GM12878 (cell line): ENCODE data around the gene SRA1. TPM values are rescaled to one million over a fixed set of nuclear protein-coding genes. Genes with fewer than 3 reads are reported as not detected.

ENCODE experiments used
- ATAC-seq: fragments of 200-7000 bp; cut with Tn5 transposase; 3 replicates; pipeline ENCODE4 v1.9.1; 2020; ENCODE audit warnings: mild to moderate bottlenecking, moderate library complexity
- BruUV-seq: library from RNA; stranded (reverse); fragments of 400-500 nt; replicated peaks from 2 replicates; lab custom pipeline; 2021; lab: Mats Ljungman, UMichigan
- CTCF ChIA-PET: fragments of 300-600 bp; sonication (Branson Sonifier 250); formaldehyde crosslinking; extraction: SDS; loops from one replicate; lab custom pipeline; 2021; ENCODE audit warnings: inconsistent platforms; lab: Yijun Ruan, JAX
- POLR2A ChIA-PET: fragments of 350-600 bp; formaldehyde crosslinking; extraction: SDS; loops from one replicate; lab custom pipeline; 2021; ENCODE audit warnings: inconsistent platforms; lab: Charles Lee
- RAD21 ChIA-PET: fragments of 300-600 bp; sonication (Branson Sonifier 250); formaldehyde crosslinking; loops from one replicate; lab custom pipeline; 2023; ENCODE audit warnings: antibody characterized with exemption; ENCODE audit not compliant: unreplicated experiment; lab: Charles Lee
- SMC1A ChIA-PET: fragments of 300-600 bp; sonication (Branson Sonifier 250); formaldehyde crosslinking; loops from one replicate; lab custom pipeline; 2023; ENCODE audit not compliant: unreplicated experiment, uncharacterized antibody; lab: Charles Lee
- DNase-seq: peaks from one replicate; pipeline ENCODE4 v3.0.0-alpha.2; 2011; ENCODE audit warnings: low read depth, low spot score
- FAIRE-seq: peaks from 3 replicates; lab custom pipeline; 2011; peaks lifted over from hg19 to GRCh38; lab: Jason Lieb, UNC
- H2AFZ ChIP-seq: 2 replicates; pipeline ENCODE4 v1.6.0; 2011; ENCODE audit warnings: low read depth, low read length, control low read depth; ENCODE audit not compliant: control insufficient read depth
- H3K27ac ChIP-seq: 2 replicates; pipeline ENCODE4 v1.5.1; 2011; ENCODE audit warnings: control low read depth; ENCODE audit not compliant: control insufficient read depth, insufficient read depth
- H3K27me3 ChIP-seq, 2 experiments: replicated peaks in 1 of 2; 2 replicates each; pipeline versions ENCODE4 v1.6.0 to v1.6.1; 2011; ENCODE audit warnings: low read length in 1 of 2; ENCODE audit not compliant: control insufficient read depth in 2 of 2, insufficient read depth in 2 of 2
- H3K36me3 ChIP-seq, 2 experiments: 2 replicates each; pipeline ENCODE4 v1.5.1; 2011; ENCODE audit warnings: low read length in 1 of 2; ENCODE audit not compliant: control insufficient read depth in 2 of 2, insufficient read depth in 2 of 2
- H3K4me1 ChIP-seq: 2 replicates; pipeline ENCODE4 v1.6.1; 2011; ENCODE audit warnings: mild to moderate bottlenecking, low read length, moderate library complexity, mixed read lengths; ENCODE audit not compliant: control insufficient read depth, insufficient read depth
- H3K4me2 ChIP-seq: 2 replicates; pipeline ENCODE4 v1.6.0; 2011; ENCODE audit warnings: control low read depth; ENCODE audit not compliant: control insufficient read depth, insufficient read depth
- H3K4me3 ChIP-seq: fragments of 200-600 bp; sonication (generic); 2 replicates; pipeline ENCODE4 v1.5.1; 2016
- H3K79me2 ChIP-seq: 2 replicates; pipeline ENCODE4 v1.6.0; 2011; ENCODE audit warnings: low read length; ENCODE audit not compliant: control insufficient read depth, insufficient read depth
- H3K9ac ChIP-seq: 2 replicates; pipeline ENCODE4 v1.8.0; 2011; ENCODE audit warnings: low read length, control low read depth, mixed read lengths; ENCODE audit not compliant: control insufficient read depth, insufficient read depth
- H3K9me3 ChIP-seq: replicated peaks from 3 replicates; pipeline ENCODE4 v1.5.1; 2011; ENCODE audit warnings: mild to moderate bottlenecking, low read length; ENCODE audit not compliant: control insufficient read depth, insufficient read depth
- H4K20me1 ChIP-seq: 2 replicates; pipeline ENCODE4 v1.6.0; 2011; ENCODE audit not compliant: control insufficient read depth, insufficient read depth
- CREM ChIP-seq: IDR thresholded peaks from 2 replicates; pipeline ENCODE4 v1.6.1; 2014; ENCODE audit warnings: antibody characterized with exemption, low read depth
- E2F8 ChIP-seq: fragments of 450-650 bp; IDR thresholded peaks from 2 replicates; pipeline ENCODE4 v1.6.1; 2018; ENCODE audit warnings: mild to moderate bottlenecking, low read depth, moderate library complexity; ENCODE audit not compliant: partially characterized antibody
- ELK1 ChIP-seq: IDR thresholded peaks from 2 replicates; pipeline ENCODE4 v1.6.1; 2012; ENCODE audit warnings: low read depth, low read length, improper control_type of control experiment
- HDAC2 ChIP-seq: fragments of 200-600 bp; sonication (generic); IDR thresholded peaks from 2 replicates; pipeline ENCODE4 v1.6.1; 2017
- HDGF ChIP-seq: fragments of 450-650 bp; IDR thresholded peaks from 2 replicates; pipeline ENCODE4 v1.6.1; 2016; ENCODE audit warnings: antibody characterized with exemption
- KAT2A ChIP-seq: conservative IDR thresholded peaks from 2 replicates; pipeline ENCODE4 v1.6.1; 2011; ENCODE audit warnings: low read depth, low read length; ENCODE audit not compliant: control insufficient read depth
- MEF2B ChIP-seq: fragments of 450-650 bp; IDR thresholded peaks from 2 replicates; pipeline ENCODE4 v1.6.1; 2018; ENCODE audit warnings: mild to moderate bottlenecking, moderate library complexity; ENCODE audit not compliant: partially characterized antibody, poor library complexity, severe bottlenecking
- MYB ChIP-seq: fragments of 150-350 bp; IDR thresholded peaks from 2 replicates; pipeline ENCODE4 v1.6.1; 2014; ENCODE audit warnings: mild to moderate bottlenecking, low read depth, low read length, borderline replicate concordance
- NFYB ChIP-seq: IDR thresholded peaks from 2 replicates; pipeline ENCODE4 v1.6.1; 2011; ENCODE audit warnings: low read depth, mild to moderate bottlenecking, low read length, improper control_type of control experiment, moderate library complexity; ENCODE audit not compliant: insufficient read depth
- PAX8 ChIP-seq: fragments of 450-650 bp; IDR thresholded peaks from 2 replicates; pipeline ENCODE4 v1.6.1; 2017; ENCODE audit warnings: mild to moderate bottlenecking, moderate library complexity
- PKNOX1 ChIP-seq: fragments of 450-650 bp; IDR thresholded peaks from 2 replicates; pipeline ENCODE4 v1.6.1; 2016; ENCODE audit warnings: mild to moderate bottlenecking
- POLR2A ChIP-seq: IDR thresholded peaks from 2 replicates; pipeline ENCODE4 v1.6.1; 2011; ENCODE audit warnings: low read depth, mild to moderate bottlenecking, low read length
- POLR2AphosphoS2 ChIP-seq: IDR thresholded peaks from 2 replicates; pipeline ENCODE4 v1.6.1; 2011; ENCODE audit warnings: low read depth, mild to moderate bottlenecking, low read length, improper control_type of control experiment, moderate library complexity
- SMC3 ChIP-seq: IDR thresholded peaks from 2 replicates; pipeline ENCODE4 v1.6.1; 2011; ENCODE audit warnings: low read length, improper control_type of control experiment, borderline replicate concordance
- SRF ChIP-seq, 2 experiments: IDR thresholded peaks; 2 replicates each; pipeline ENCODE4 v1.6.1; 2011; ENCODE audit warnings: low read depth in 2 of 2, low read length in 2 of 2, mild to moderate bottlenecking in 1 of 2, moderate library complexity in 1 of 2
- WGBS: methylation state at CpG from one replicate; pipeline ENCODE4 v1.1.6; 2016; ENCODE audit warnings: low lambda C conversion rate; ENCODE audit not compliant: insufficient replicate concordance, insufficient coverage; ENCODE audit errors: missing lambda C conversion rate; 5-methylcytosine and 5-hydroxymethylcytosine counted together
- in situ Hi-C: fragments of 300-500 bp; cut with MboI; formaldehyde crosslinking; loops from 9 replicates; pipeline ENCODE4 v1.14.3; 2018; ENCODE audit warnings: mixed read lengths
- intact Hi-C: fragments of 100-400 bp; cut with micrococcal nuclease; formaldehyde crosslinking; loops from one replicate; pipeline ENCODE4 v1.14.2; 2022; ENCODE audit not compliant: unreplicated experiment
- polyA plus RNA-seq, 11 experiments: library from polyadenylated mRNA; depleted of rRNA in 4 of 11; unstranded in 6 of 11; stranded (reverse) in 5 of 11; fragments of >200 nt; fragmentation: Nextera tagmentation in 4 of 11; fragmentation: Illumina TruSeq in 1 of 11; extraction: Ambion mirVana in 4 of 11; extraction: Trizol in 1 of 11; gene quantifications; 1 replicate in 1 of 11; 2 replicates in 10 of 11; pipeline versions ENCODE4 v1.2.1 to v1.2.3, GENCODE V29; 2011 to 2016; ENCODE audit warnings: inconsistent platforms in 2 of 11, missing spikeins in 2 of 11, low read depth in 1 of 11
- total RNA-seq, 4 experiments: library from RNA; depleted of rRNA in 3 of 4; stranded (reverse); fragments of >200 nt in 3 of 4; fragmentation: Illumina TruSeq in 1 of 4; extraction: Trizol in 1 of 4; gene quantifications; 2 replicates each; pipeline versions ENCODE4 v1.2.1 to v1.2.3, GENCODE V29; 2013 to 2021

The SRA1 gene
- total and polyA plus RNA-seq, 10 of the 15 experiments (the other 5 are each of a cell fraction or from before 2014, with no cell fraction given): 35.3 to 127 (median 56.1) TPM

GRCh38 chr5:140565024-140565779, 7.9 kb upstream of the SRA1 start (continued):
- TF ChIP-seq PKNOX1: no peak

GRCh38 chr5:140564196-140565023, 7.1 kb upstream of the SRA1 start, which contains the start of the genes APBB3 and SLC35A4:
TSS of gene APBB3 (minus strand) at chr5:140564598. CDS start at chr5:140564245, 353 bp downstream.
TSS of gene SLC35A4 (plus strand) at chr5:140564828. CDS start at chr5:140567170, 2,342 bp downstream.
- ChIA-PET RAD21 (interaction anchor here (0.6 to 1.8 kb wide), 6 partner anchors 10 to 1015 kb away, joined by 3 to 7 read pairs (median 4); partner anchors contain the start of gene EIF4EBP3), CTCF (interaction anchor here (0.7 to 1.5 kb wide), 3 partner anchors 12 to 70 kb away, joined by 3 to 5 read pairs (median 4); no protein-coding TSS in a partner anchor), POLR2A (interaction anchor here (1.1 to 2.9 kb wide), 6 partner anchors 12 to 126 kb away, joined by 3 to 19 read pairs (median 4); partner anchors contain the start of genes EIF4EBP3, HARS1, IK and NDUFA2), SMC1A (interaction anchor here (0.7 to 1.3 kb wide), 3 partner anchors 9 to 157 kb away, joined by 3 to 4 read pairs (median 4); partner anchors contain the start of gene EIF4EBP3)
- in situ Hi-C loops (no loop called here), intact Hi-C loops (loop anchor here (1.0 to 2.0 kb wide), 3 partner anchors 71 to 146 kb away; partner anchors contain the start of gene WDR55)
- Histone ChIP-seq H3K4me3 (peak within 1 kb of the TSS; percentile 89), H3K9me3 (no peaks in the 10 kb centered on the region), H3K27ac (peak within 1 kb of the TSS; percentile 92), H3K36me3 (peaks cover 0 to 8% of the 10 kb centered on the region in 2 experiments; a peak in 3 of 4 replicates), H4K20me1 (no peaks in the 10 kb centered on the region), H3K9ac (peak within 1 kb of the TSS; percentile 92), H3K4me1 (peaks cover 39% of the 10 kb centered on the region), H3K4me2 (peak within 1 kb of the TSS; percentile 95), H3K79me2 (peaks cover 45% of the 10 kb centered on the region), H3K27me3 (no peaks in the 10 kb centered on the region), H2AFZ (peak within 1 kb of the TSS; percentile 89)
- no TSS peak for BruUV-seq
- ATAC-seq (peak; percentile 90), FAIRE-seq (peak; percentile 93), DNase-seq (peak; percentile 96)
- under 1% methylated on average over 74 of the region's 74 CpGs for WGBS
- TF ChIP-seq POLR2A (peak; percentile 97), PAX8 (no peak), MYB (no peak), NFYB (no peak; the same call in 1 of the 2 replicates), ELK1 (peak; percentile 97), HDAC2 (no peak), KAT2A (no peak), MEF2B (peak; percentile 80), HDGF (no peak; the same call in 1 of the 2 replicates), E2F8 (no peak), SRF (IDR thresholded peaks at IDR 0.05; ENCODE audit: low read depth in 2 of 2, low read length in 2 of 2) (peak; percentile 77 to 85), SMC3 (no peak; the same call in 1 of the 2 replicates), CREM (peak; percentile 99), POLR2AphosphoS2 (peak; percentile 90)
